ENCODE measurements around the gene AGXT.

- TF ChIP-seq POLR2A (IDR thresholded peaks at IDR 0.05; ENCODE audit: low read length) (no peak), GATA1 (IDR thresholded peaks at IDR 0.05; ENCODE audit: low read depth, low read length) (no peak)
Observed at GRCh38 chr2:240873805-240874714, 5.4 kb downstream of the AGXT start.
